KMS-11 (cell line): ENCODE data around the gene PGLYRP4.
A peak's percentile ranks its signal among the peaks of the same experiment; 100 is the strongest.

ENCODE experiments used
- H2AFZ ChIP-seq: fragments of 200-600 bp; sonication (generic); 2 replicates; pipeline ENCODE4 v1.6.1; 2016; ENCODE audit warnings: antibody characterized with exemption, mixed run types, low read depth
- H3K27ac ChIP-seq: fragments of 200-600 bp; sonication (generic); 2 replicates; pipeline ENCODE4 v1.6.1; 2016; ENCODE audit warnings: mild to moderate bottlenecking, mixed run types
- H3K27me3 ChIP-seq: fragments of 200-600 bp; sonication (generic); 2 replicates; pipeline ENCODE4 v1.6.1; 2017; ENCODE audit warnings: mild to moderate bottlenecking, low read depth, mixed run types, moderate library complexity; ENCODE audit not compliant: insufficient read depth
- H3K36me3 ChIP-seq: fragments of 200-600 bp; sonication (generic); 2 replicates; pipeline ENCODE4 v1.6.1; 2017; ENCODE audit warnings: mild to moderate bottlenecking, mixed run types; ENCODE audit not compliant: insufficient read depth
- H3K4me1 ChIP-seq: fragments of 200-600 bp; sonication (generic); 2 replicates; pipeline ENCODE4 v1.6.1; 2016; ENCODE audit warnings: mild to moderate bottlenecking, low read depth, mixed run types; ENCODE audit not compliant: poor library complexity, severe bottlenecking
- H3K4me2 ChIP-seq: fragments of 200-600 bp; sonication (generic); 2 replicates; pipeline ENCODE4 v1.7.0; 2016; ENCODE audit warnings: mild to moderate bottlenecking, mixed run types
- H3K4me3 ChIP-seq: fragments of 200-600 bp; sonication (generic); IDR thresholded peaks from 2 replicates; pipeline ENCODE4 v1.6.1; 2017; ENCODE audit warnings: low read depth, low read length, mixed read lengths; ENCODE audit not compliant: insufficient read depth
- H3K79me2 ChIP-seq: fragments of 200-600 bp; sonication (generic); 2 replicates; pipeline ENCODE4 v1.6.1; 2016; ENCODE audit warnings: low read depth, mixed run types; ENCODE audit not compliant: insufficient read depth
- H3K9ac ChIP-seq: fragments of 200-600 bp; sonication (generic); 2 replicates; pipeline ENCODE4 v1.6.1; 2016; ENCODE audit warnings: mild to moderate bottlenecking, mixed run types
- H4K20me1 ChIP-seq: fragments of 200-600 bp; sonication (generic); 2 replicates; pipeline ENCODE4 v1.6.1; 2016; ENCODE audit warnings: mild to moderate bottlenecking, mixed run types; ENCODE audit not compliant: insufficient read depth
- TF ChIP-seq, protein P1 (sequence below): fragments of 200-600 bp; sonication (generic); conservative IDR thresholded peaks from 2 replicates; pipeline ENCODE4 v1.6.1; 2017; ENCODE audit warnings: low read depth, mild to moderate bottlenecking, antibody characterized with exemption, low read length, moderate library complexity, mixed read lengths

PGLYRP4 gene

DNA sequence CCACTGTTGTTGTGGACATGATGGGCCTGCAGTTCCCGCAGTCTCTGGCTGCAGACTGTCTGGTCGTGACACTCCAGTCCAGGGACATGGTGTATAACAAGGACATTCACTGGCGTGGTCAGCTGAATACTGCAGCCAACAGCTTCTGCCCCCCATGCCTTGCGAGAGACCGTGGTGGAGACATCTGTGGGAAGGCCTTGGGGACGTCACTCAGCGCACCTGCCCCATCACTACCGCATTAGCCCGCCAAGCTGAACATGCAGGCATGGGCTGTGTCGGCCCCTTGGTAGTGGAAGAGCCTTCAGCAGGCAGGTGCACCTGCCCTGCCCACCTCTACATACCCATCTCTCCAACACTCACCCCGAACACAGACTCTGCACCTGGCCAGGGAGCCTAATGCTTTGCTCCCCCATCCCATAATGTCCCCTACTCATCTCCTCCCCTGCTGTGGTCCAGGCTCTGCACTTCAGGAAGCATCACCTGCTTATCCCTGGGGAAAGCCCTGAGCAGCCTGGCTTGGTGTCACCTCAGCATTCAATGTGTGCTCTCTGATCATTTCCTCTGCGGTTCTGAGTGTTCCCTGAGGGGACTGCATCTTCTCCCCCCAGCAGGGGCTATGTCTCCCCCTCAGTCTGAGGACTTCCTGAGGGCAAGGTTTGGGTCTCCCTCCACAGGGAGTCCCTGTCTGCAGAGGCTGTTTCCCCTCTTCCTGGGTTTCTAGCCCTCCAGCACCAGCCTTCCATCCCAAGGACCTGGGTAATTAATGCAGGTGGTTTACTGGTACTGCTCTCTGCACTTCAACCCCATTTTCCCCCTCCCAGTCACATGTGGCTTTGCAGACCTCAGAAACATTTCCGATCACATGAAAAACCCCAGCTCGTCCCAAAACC is 3.2 kb downstream of the PGLYRP4 start:
- Histone ChIP-seq H3K4me2 (peak overlapping the region; percentile 72), H3K27me3 (no peaks in the 10 kb centered on the region), H3K4me3 (no peak overlapping the region), H3K79me2 (0 out of 2 replicates have a peak, but pooled peaks cover 8% of the 10 kb centered on the region), H4K20me1 (no peaks in the 10 kb centered on the region), H3K4me1 (peaks cover 65% of the 10 kb centered on the region), H2AFZ (peak overlapping the region; percentile 61), H3K36me3 (no peaks in the 10 kb centered on the region), H3K9ac (peak overlapping the region; percentile 65), H3K27ac (peak overlapping the region; percentile 89)
- TF ChIP-seq, protein P1, sequence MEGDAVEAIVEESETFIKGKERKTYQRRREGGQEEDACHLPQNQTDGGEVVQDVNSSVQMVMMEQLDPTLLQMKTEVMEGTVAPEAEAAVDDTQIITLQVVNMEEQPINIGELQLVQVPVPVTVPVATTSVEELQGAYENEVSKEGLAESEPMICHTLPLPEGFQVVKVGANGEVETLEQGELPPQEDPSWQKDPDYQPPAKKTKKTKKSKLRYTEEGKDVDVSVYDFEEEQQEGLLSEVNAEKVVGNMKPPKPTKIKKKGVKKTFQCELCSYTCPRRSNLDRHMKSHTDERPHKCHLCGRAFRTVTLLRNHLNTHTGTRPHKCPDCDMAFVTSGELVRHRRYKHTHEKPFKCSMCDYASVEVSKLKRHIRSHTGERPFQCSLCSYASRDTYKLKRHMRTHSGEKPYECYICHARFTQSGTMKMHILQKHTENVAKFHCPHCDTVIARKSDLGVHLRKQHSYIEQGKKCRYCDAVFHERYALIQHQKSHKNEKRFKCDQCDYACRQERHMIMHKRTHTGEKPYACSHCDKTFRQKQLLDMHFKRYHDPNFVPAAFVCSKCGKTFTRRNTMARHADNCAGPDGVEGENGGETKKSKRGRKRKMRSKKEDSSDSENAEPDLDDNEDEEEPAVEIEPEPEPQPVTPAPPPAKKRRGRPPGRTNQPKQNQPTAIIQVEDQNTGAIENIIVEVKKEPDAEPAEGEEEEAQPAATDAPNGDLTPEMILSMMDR = no peak

DNA sequence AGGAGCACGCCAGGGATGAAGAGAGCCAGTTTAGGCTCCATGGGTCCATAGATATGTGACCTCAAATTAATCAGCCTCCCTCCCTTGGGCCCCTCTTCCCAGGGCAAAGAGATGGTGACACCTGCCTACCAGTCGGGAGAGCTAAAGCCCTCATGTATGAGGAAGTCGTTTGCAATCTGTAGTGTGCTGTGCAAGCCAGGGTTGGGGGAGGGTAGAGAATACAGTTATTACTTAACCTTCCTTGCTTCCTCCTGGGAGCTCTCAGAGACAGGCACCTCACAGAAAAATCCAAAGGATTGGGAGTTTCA is 4.0 kb downstream of the PGLYRP4 start:
- H3K9ac ChIP-seq = peak overlapping the region; percentile 65
- no peaks in the 10 kb centered on the region for H4K20me1 ChIP-seq
- H3K4me2 ChIP-seq = peak overlapping the region; percentile 72
- TF ChIP-seq, protein P1 = no peak
- H3K36me3 ChIP-seq = no peaks in the 10 kb centered on the region
- H3K4me1 ChIP-seq = peaks cover 65% of the 10 kb centered on the region
- peak overlapping the region; percentile 89 for H3K27ac ChIP-seq
- H2AFZ ChIP-seq = peak overlapping the region; percentile 61
- 0 out of 2 replicates have a peak, but pooled peaks cover 8% of the 10 kb centered on the region for H3K79me2 ChIP-seq
- H3K27me3 ChIP-seq = no peaks in the 10 kb centered on the region
- no peak overlapping the region for H3K4me3 ChIP-seq

DNA sequence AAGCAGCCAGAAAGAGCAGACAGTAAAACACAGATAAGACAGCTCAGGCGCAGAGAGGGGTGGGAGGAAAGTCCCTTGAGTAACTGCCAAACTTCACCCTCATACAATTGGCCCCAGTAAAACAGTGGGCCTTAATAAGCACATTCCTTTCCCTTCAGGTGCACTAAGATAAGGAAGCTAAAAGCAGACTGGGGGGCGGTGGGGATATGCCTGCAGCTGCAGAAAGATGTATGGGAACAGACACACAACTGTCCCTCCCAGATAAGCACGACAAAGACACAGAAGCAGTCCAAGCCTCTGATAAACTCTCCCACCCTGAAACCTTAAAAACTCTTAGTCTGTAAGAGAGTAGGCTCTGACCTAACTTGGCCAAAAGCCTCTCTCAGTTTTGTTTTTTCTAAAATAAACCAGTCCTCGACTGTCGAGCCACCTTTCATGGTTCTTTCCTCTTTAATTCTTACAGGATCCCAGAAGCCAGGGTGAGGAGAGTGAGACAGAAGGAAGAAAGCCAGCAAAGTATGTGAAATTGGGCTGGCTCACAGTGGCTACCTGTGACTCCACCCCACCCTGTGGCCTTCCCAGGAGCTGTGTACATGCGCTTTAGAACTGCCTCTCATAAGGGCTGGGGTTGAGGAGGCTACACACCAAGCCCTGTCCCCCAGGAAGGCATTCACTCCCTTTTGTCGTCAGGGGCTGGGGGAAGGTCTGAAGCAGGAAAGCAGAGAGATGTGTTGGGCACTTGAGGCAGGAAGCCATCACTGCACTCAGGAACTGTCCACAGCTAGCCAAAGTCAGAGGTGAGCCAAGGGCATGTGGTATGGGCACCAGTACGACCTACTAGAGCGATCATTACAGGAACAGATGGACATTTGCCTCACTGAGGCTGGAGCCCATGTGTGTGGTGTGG is 4.6 kb downstream of the PGLYRP4 start:
- peaks cover 65% of the 10 kb centered on the region for H3K4me1 ChIP-seq

More for the DNA sequence above, 4.6 kb downstream of the PGLYRP4 start:
- TF ChIP-seq, protein P1 = 0 out of 2 replicates have a peak, but pooled peaks have one; percentile 10
- peak overlapping the region; percentile 61 for H2AFZ ChIP-seq
- no peaks in the 10 kb centered on the region for H4K20me1 ChIP-seq
- peak overlapping the region; percentile 72 for H3K4me2 ChIP-seq
- H3K4me3 ChIP-seq = peak overlapping the region; percentile 70
- no peaks in the 10 kb centered on the region for H3K36me3 ChIP-seq
- H3K27me3 ChIP-seq = no peaks in the 10 kb centered on the region
- 0 out of 2 replicates have a peak, but pooled peaks cover 8% of the 10 kb centered on the region for H3K79me2 ChIP-seq
- peak overlapping the region; percentile 65 for H3K9ac ChIP-seq
- peak overlapping the region; percentile 89 for H3K27ac ChIP-seq
